ENCODE measurements around the gene MPZL1.
"Not testable (repeated sequence)": the region's sequence is repeated elsewhere in the genome, so short reads cannot be mapped to it uniquely, and the experiment has no call there.

Gene MPZL1

GRCh38 chr1:167734227-167734626 lies 12.4 kb downstream of the MPZL1 start:
- no peak for DNase-seq (ENCODE audit: low read depth in 1 of 2, low spot score in 1 of 2)
- no peak for TF ChIP-seq JUND (IDR thresholded peaks at IDR 0.05; ENCODE audit: low read depth)
- in situ Hi-C loops (cut with HindIII; ENCODE audit: low pct_unique_long_range_greater_than_20kb, low sequenced_read_pairs), result no loop called here

GRCh38 chr1:167734841-167735240 lies 13.1 kb downstream of the MPZL1 start:
- TF ChIP-seq JUND (IDR thresholded peaks at IDR 0.05; ENCODE audit: low read depth), result no peak
- no peak for DNase-seq (ENCODE audit: low read depth in 1 of 2, low spot score in 1 of 2)
- in situ Hi-C loops (cut with HindIII; ENCODE audit: low pct_unique_long_range_greater_than_20kb, low sequenced_read_pairs), result no loop called here

- no peak for DNase-seq (ENCODE audit: low read depth in 1 of 2, low spot score in 1 of 2)
- no peak for TF ChIP-seq JUND (IDR thresholded peaks at IDR 0.05; ENCODE audit: low read depth)
- in situ Hi-C loops (cut with HindIII; ENCODE audit: low pct_unique_long_range_greater_than_20kb, low sequenced_read_pairs), result no loop called here
These were observed 15.4 kb downstream of the MPZL1 start for GRCh38 chr1:167737169-167737568.

- DNase-seq (ENCODE audit: low read depth in 1 of 2, low spot score in 1 of 2), result no peak
- in situ Hi-C loops (cut with HindIII; ENCODE audit: low pct_unique_long_range_greater_than_20kb, low sequenced_read_pairs), result no loop called here
- TF ChIP-seq JUND (IDR thresholded peaks at IDR 0.05; ENCODE audit: low read depth), result no peak
These were observed 16.4 kb downstream of the MPZL1 start for GRCh38 chr1:167738158-167738557.

- TF ChIP-seq JUND (IDR thresholded peaks at IDR 0.05; ENCODE audit: low read depth), result no peak
- DNase-seq (ENCODE audit: low read depth in 1 of 2, low spot score in 1 of 2), result no peak
- in situ Hi-C loops (cut with HindIII; ENCODE audit: low pct_unique_long_range_greater_than_20kb, low sequenced_read_pairs), result no loop called here
These were observed 18.0 kb downstream of the MPZL1 start for GRCh38 chr1:167739752-167740151.

GRCh38 chr1:167741103-167741502 lies 19.3 kb downstream of the MPZL1 start:
- in situ Hi-C loops (cut with HindIII; ENCODE audit: low pct_unique_long_range_greater_than_20kb, low sequenced_read_pairs); DNase-seq (ENCODE audit: low read depth in 1 of 2, low spot score in 1 of 2): not testable (repeated sequence)

- DNase-seq (ENCODE audit: low read depth in 1 of 2, low spot score in 1 of 2); in situ Hi-C loops (cut with HindIII; ENCODE audit: low pct_unique_long_range_greater_than_20kb, low sequenced_read_pairs): not testable (repeated sequence)
These were observed 20.7 kb downstream of the MPZL1 start for GRCh38 chr1:167742392-167743057.

- TF ChIP-seq JUND (IDR thresholded peaks at IDR 0.05; ENCODE audit: low read depth), result no peak
- in situ Hi-C loops (cut with HindIII; ENCODE audit: low pct_unique_long_range_greater_than_20kb, low sequenced_read_pairs), result no loop called here
- DNase-seq (ENCODE audit: low read depth in 1 of 2, low spot score in 1 of 2), result no peak
These were observed 23.1 kb downstream of the MPZL1 start for GRCh38 chr1:167744901-167745300.

GRCh38 chr1:167746013-167746672 lies 24.4 kb downstream of the MPZL1 start:
- no peak for TF ChIP-seq JUND (IDR thresholded peaks at IDR 0.05; ENCODE audit: low read depth)
- in situ Hi-C loops (cut with HindIII; ENCODE audit: low pct_unique_long_range_greater_than_20kb, low sequenced_read_pairs), result no loop called here
- DNase-seq (ENCODE audit: low read depth in 1 of 2, low spot score in 1 of 2), result no peak

GRCh38 chr1:167746988-167747655 lies 25.3 kb downstream of the MPZL1 start:
- DNase-seq (ENCODE audit: low read depth in 1 of 2, low spot score in 1 of 2), result no peak
- TF ChIP-seq JUND (IDR thresholded peaks at IDR 0.05; ENCODE audit: low read depth), result no peak
- in situ Hi-C loops (cut with HindIII; ENCODE audit: low pct_unique_long_range_greater_than_20kb, low sequenced_read_pairs), result no loop called here

GRCh38 chr1:167747988-167748387 lies 26.2 kb downstream of the MPZL1 start:
- DNase-seq (ENCODE audit: low read depth in 1 of 2, low spot score in 1 of 2), result no peak
- in situ Hi-C loops (cut with HindIII; ENCODE audit: low pct_unique_long_range_greater_than_20kb, low sequenced_read_pairs), result no loop called here
- TF ChIP-seq JUND (IDR thresholded peaks at IDR 0.05; ENCODE audit: low read depth), result no peak

GRCh38 chr1:167748906-167749305 lies 27.1 kb downstream of the MPZL1 start:
- DNase-seq (ENCODE audit: low read depth in 1 of 2, low spot score in 1 of 2), result no peak
- in situ Hi-C loops (cut with HindIII; ENCODE audit: low pct_unique_long_range_greater_than_20kb, low sequenced_read_pairs), result no loop called here
- no peak for TF ChIP-seq JUND (IDR thresholded peaks at IDR 0.05; ENCODE audit: low read depth)

- no peak for TF ChIP-seq JUND (IDR thresholded peaks at IDR 0.05; ENCODE audit: low read depth)
- DNase-seq (ENCODE audit: low read depth in 1 of 2, low spot score in 1 of 2), result no peak
These were observed 28.0 kb downstream of the MPZL1 start for GRCh38 chr1:167749741-167750140.

More at GRCh38 chr1:167749741-167750140, 28.0 kb downstream of the MPZL1 start:
- in situ Hi-C loops (cut with HindIII; ENCODE audit: low pct_unique_long_range_greater_than_20kb, low sequenced_read_pairs), result no loop called here
